HEK293T (cell line): ENCODE results near the gene DOCK9.

ENCODE experiments used
- ARNT ChIP-seq: fragments of 450-650 bp; IDR thresholded peaks from 2 replicates; pipeline ENCODE4 v1.6.1; 2017; ENCODE audit warnings: mild to moderate bottlenecking
- BHLHE40 ChIP-seq: fragments of 450-650 bp; IDR thresholded peaks from 2 replicates; pipeline ENCODE4 v1.6.1; 2016; ENCODE audit warnings: mild to moderate bottlenecking, moderate library complexity, borderline replicate concordance
- FOXK2 ChIP-seq: fragments of 450-650 bp; IDR thresholded peaks from 2 replicates; pipeline ENCODE4 v1.6.1; 2016; ENCODE audit warnings: mild to moderate bottlenecking
- HDGF ChIP-seq: fragments of 450-650 bp; IDR thresholded peaks from 2 replicates; pipeline ENCODE4 v1.6.1; 2017; ENCODE audit warnings: antibody characterized with exemption, borderline replicate concordance
- LEF1 ChIP-seq: fragments of 450-650 bp; IDR thresholded peaks from 2 replicates; pipeline ENCODE4 v1.6.1; 2017; ENCODE audit warnings: mild to moderate bottlenecking, borderline replicate concordance
- PKNOX1 ChIP-seq: fragments of 450-650 bp; IDR thresholded peaks from 2 replicates; pipeline ENCODE4 v1.6.1; 2016
- SP1 ChIP-seq: fragments of 450-650 bp; IDR thresholded peaks from 2 replicates; pipeline ENCODE4 v1.6.1; 2017

- TF ChIP-seq SP1, result no peak
- no peak for TF ChIP-seq HDGF
- no peak for TF ChIP-seq ARNT
- TF ChIP-seq BHLHE40, result no peak
- no peak for TF ChIP-seq LEF1
- TF ChIP-seq FOXK2, result no peak
- TF ChIP-seq PKNOX1, result no peak
These were observed 174.7 kb downstream of the DOCK9 start for GRCh38 chr13:98803111-98803561.
